Right atrium auricular region (tissue), 2 donors: ENCODE results near the gene RPL12. TPM values are rescaled to one million over a fixed set of nuclear protein-coding genes. Genes with fewer than 3 reads are reported as not detected.

ENCODE experiments used
- DNase-seq: peaks from one replicate; pipeline ENCODE4 v3.0.0-alpha.2; 2019; ENCODE audit warnings: low spot score
- H3K27ac ChIP-seq, 2 donors: fragments of 200-600 bp; sonication (generic); 1 replicate in 1 of 2; 2 replicates in 1 of 2; pipeline ENCODE4 v1.5.1; 2016 to 2019
- H3K27me3 ChIP-seq, 2 donors: fragments of 200-600 bp; sonication (generic); one replicate each; pipeline versions ENCODE4 v1.5.1 to v1.6.0; 2017 to 2019
- H3K36me3 ChIP-seq: fragments of 200-600 bp; sonication (generic); one replicate; pipeline ENCODE4 v1.5.1; 2016
- H3K4me1 ChIP-seq, 2 donors: fragments of 200-600 bp; sonication (generic); one replicate each; pipeline versions ENCODE4 v1.5.1 to v1.6.0; 2017 to 2019
- H3K4me3 ChIP-seq, 2 donors: fragments of 200-600 bp; sonication (generic); 1 replicate in 1 of 2; 2 replicates in 1 of 2; pipeline ENCODE4 v1.5.1; 2017 to 2019; ENCODE audit warnings: mild to moderate bottlenecking in 1 of 2, moderate library complexity in 1 of 2
- H3K9me3 ChIP-seq, 2 donors: fragments of 200-600 bp; sonication (generic); one replicate each; pipeline ENCODE4 v1.5.1; 2019
- total RNA-seq, 2 donors: library from RNA; depleted of rRNA; stranded (reverse); fragments of >200 nt; gene quantifications; one replicate each; pipeline ENCODE4 v1.1.0, GENCODE V29; 2016
- TF ChIP-seq, protein P1 (sequence below), 2 donors: fragments of 200-600 bp; sonication (generic); IDR thresholded peaks; one replicate each; pipeline ENCODE4 v1.5.1; 2019; ENCODE audit warnings: antibody characterized with exemption in 2 of 2

Gene RPL12
- total RNA-seq, 2 donors from 2014 or later = 623 to 1,266 TPM

GRCh38 chr9:127428348-127428747 lies 22.9 kb downstream of the RPL12 start:
- H3K4me1 ChIP-seq = peaks cover 0 to 18% of the 10 kb centered on the region in 2 donors
- no peak for DNase-seq
- no peaks in the 10 kb centered on the region for H3K27me3 ChIP-seq
- no peaks in the 10 kb centered on the region for H3K9me3 ChIP-seq
- no peak overlapping the region for H3K4me3 ChIP-seq
- TF ChIP-seq, protein P1, sequence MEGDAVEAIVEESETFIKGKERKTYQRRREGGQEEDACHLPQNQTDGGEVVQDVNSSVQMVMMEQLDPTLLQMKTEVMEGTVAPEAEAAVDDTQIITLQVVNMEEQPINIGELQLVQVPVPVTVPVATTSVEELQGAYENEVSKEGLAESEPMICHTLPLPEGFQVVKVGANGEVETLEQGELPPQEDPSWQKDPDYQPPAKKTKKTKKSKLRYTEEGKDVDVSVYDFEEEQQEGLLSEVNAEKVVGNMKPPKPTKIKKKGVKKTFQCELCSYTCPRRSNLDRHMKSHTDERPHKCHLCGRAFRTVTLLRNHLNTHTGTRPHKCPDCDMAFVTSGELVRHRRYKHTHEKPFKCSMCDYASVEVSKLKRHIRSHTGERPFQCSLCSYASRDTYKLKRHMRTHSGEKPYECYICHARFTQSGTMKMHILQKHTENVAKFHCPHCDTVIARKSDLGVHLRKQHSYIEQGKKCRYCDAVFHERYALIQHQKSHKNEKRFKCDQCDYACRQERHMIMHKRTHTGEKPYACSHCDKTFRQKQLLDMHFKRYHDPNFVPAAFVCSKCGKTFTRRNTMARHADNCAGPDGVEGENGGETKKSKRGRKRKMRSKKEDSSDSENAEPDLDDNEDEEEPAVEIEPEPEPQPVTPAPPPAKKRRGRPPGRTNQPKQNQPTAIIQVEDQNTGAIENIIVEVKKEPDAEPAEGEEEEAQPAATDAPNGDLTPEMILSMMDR (IDR thresholded peaks at IDR 0.05) = no peak
- H3K36me3 ChIP-seq = peaks cover 32% of the 10 kb centered on the region
- H3K27ac ChIP-seq = no peak overlapping the region

GRCh38 chr9:127426756-127427155 lies 24.4 kb downstream of the RPL12 start:
- TF ChIP-seq, protein P1 (IDR thresholded peaks at IDR 0.05) = no peak
- H3K9me3 ChIP-seq = no peaks in the 10 kb centered on the region
- no peaks in the 10 kb centered on the region for H3K27me3 ChIP-seq
- peaks cover 0 to 32% of the 10 kb centered on the region in 2 donors for H3K4me1 ChIP-seq
- no peak overlapping the region for H3K27ac ChIP-seq
- peaks cover 24% of the 10 kb centered on the region for H3K36me3 ChIP-seq
- no peak for DNase-seq
- H3K4me3 ChIP-seq = no peak overlapping the region

GRCh38 chr9:127424676-127424999 lies 26.6 kb downstream of the RPL12 start:
- TF ChIP-seq, protein P1 (IDR thresholded peaks at IDR 0.05) = no peak
- Histone ChIP-seq H3K27ac (peak overlapping the region; percentile 86 to 88), H3K9me3 (no peaks in the 10 kb centered on the region), H3K4me1 (peaks cover 0 to 32% of the 10 kb centered on the region in 2 donors), H3K4me3 (peak overlapping the region; percentile 73 to 89), H3K27me3 (no peaks in the 10 kb centered on the region), H3K36me3 (peaks cover 11% of the 10 kb centered on the region)
- no peak for DNase-seq

DNA sequence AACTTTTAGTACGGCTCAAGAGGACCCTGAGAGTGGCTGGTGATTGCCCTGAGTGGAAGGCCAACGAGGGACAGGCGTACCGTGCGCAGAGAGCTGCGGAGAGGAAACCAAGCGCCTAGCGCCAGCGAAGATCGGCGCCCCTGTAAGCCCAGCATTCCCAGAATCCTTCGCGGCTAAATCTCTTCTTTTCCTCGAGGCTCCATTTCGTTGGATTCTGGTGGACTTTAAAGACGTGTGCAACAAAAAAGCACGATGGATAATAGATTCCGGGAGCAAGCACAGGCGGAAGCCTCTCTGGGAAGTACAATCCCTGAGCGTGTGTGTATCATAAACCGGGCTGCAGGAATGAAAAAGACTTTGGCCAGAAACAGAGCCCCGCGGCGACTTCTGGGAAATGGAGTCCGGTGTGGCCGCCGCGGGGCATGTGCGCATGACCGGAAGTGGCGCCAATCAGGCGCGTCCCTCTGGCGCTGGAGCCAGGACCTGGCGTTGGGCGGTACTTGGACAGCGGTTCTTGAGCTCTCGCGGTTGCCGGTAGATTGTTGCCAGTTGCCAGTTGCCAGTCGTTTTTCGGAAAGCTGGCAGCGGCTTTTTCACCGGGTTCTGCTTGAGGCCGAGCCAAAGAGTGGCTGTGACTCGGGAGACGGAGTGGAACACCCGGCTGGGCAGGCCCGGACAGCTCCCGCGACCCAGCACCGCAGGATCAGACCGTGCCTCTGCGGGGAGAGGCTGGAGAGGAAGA lies 27.1 kb downstream of the RPL12 start, which contains the start of gene ZNF79:
Gene ZNF79 (plus strand): TSS at position 449 of the 742 bp plus-strand sequence. CDS start 406 bp downstream, outside the sequence.
- H3K4me1 ChIP-seq = peaks cover 0 to 32% of the 10 kb centered on the region in 2 donors
- no peaks in the 10 kb centered on the region for H3K9me3 ChIP-seq
- H3K36me3 ChIP-seq = peaks cover 7% of the 10 kb centered on the region
- DNase-seq = peak; percentile 95
- peak within 1 kb of the TSS; percentile 73 to 89 for H3K4me3 ChIP-seq
- H3K27ac ChIP-seq = peak within 1 kb of the TSS; percentile 86 to 88
- TF ChIP-seq, protein P1 (IDR thresholded peaks at IDR 0.05) = peak in 1 of 2 donors; percentile 17
- H3K27me3 ChIP-seq = no peaks in the 10 kb centered on the region

DNA sequence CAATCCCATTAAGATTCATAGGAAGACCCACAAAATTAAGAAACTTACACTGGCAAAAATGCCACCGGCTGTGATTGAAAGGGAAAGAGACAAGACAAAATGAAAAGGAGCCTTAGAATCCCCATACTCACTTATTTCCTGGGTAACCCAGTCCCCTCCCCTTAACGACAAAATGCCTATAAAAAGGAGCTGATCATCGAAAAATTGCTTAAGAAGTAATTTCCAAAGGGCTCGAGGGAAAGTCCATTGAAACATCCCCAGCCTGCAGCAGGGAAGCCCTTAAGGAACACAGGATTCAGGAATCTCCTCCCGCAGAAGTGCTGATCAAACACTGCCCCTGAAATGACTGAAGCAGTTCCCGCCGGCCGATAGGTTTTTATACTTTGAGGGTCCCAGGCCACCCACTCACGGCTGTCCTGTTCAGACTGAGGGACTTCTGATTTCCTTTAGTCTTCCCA lies 27.7 kb downstream of the RPL12 start:
- TF ChIP-seq, protein P1 (IDR thresholded peaks at IDR 0.05) = no peak

More for the DNA sequence above, 27.7 kb downstream of the RPL12 start:
- Histone ChIP-seq H3K4me1 (peaks cover 0 to 32% of the 10 kb centered on the region in 2 donors), H3K4me3 (peak overlapping the region; percentile 73 to 89), H3K27ac (peak overlapping the region; percentile 86 to 88), H3K36me3 (peaks cover under 1% of the 10 kb centered on the region), H3K27me3 (no peaks in the 10 kb centered on the region), H3K9me3 (no peaks in the 10 kb centered on the region)
- DNase-seq = no peak
